Measurements from ENCODE around the gene SLC24A4.
A peak's percentile ranks its signal among the peaks of the same experiment; 100 is the strongest.

The SLC24A4 gene

DNA sequence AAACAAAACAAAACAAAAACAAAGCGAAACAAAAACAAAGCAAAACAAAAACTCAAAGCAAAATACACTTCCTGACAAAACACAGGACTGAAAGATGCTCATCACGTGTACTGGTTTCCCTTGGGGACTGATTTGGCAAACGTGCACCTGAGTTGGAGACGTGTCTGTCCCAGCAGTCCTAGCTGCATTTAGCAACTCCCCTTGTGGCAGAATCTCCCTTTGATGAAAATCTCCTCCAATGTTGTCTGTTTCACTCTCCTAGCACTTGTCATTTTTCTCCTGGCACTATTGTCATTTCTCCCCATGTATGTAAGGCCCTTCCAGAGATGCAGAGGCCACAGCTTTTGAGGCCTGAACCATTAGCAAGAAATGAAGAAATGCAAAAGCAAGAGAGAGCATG lies 6.8 kb upstream of the SLC24A4 start:
- no peak for DNase-seq (ENCODE audit: low spot score)

DNA sequence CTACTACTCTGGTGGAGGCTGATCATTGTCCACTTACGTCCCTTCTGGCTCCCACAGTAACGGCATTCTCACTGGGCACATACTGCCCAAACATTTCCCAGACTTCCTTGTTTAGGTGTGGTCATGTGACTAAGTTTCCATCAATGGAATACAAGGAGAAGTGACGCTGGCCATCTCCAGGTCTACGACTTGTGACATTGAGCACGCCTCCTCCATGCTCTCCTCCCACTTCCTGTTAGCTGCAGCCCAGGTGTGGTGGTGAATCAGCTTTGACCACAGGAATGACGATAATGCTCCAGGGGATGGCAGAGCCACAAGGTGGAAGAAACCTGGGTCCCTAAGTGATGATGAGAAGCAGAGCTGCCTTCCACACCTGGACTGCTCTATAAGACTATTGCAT lies 6.0 kb upstream of the SLC24A4 start:
- DNase-seq (ENCODE audit: low spot score), result no peak

DNA sequence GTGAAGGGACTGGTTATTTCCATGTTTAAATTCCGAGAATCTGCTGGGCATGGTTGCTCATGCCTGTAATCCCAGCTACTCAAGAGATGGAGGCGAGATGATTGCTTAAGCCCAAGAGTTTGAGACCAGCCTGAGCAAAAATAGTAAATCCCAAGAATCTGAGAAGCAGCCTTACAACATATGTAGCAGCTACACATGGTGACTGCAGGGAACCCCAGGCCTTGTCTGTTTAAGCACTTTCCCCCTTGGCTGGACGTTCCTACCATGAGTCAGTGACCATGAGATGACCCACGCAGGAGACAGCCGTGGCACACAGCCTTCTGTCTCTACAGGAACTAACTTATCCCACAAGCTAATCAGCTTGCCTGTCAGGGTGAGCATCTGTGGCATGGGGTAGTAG lies 5.5 kb upstream of the SLC24A4 start:
- DNase-seq (ENCODE audit: low spot score), result no peak

DNA sequence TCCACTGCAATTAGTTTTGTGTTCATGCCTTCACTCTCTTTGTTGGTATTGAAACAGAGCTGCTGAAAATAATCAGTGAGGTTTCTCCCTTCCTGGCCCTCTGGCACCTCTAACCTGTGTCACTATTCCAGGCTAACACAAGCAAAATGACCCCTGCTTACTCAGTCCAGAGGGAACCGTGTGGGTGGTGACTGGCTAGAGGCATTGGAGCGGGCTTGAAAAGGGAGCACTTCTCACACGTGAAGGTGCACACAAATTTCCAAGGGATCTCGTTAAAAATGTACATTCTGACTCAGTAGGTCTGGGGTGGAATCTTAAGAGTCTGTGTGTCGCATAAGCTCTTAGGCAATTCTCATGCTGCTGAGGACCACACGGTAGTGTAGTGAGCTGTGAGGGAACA lies 1.3 kb upstream of the SLC24A4 start:
- no peak for DNase-seq (ENCODE audit: low spot score)

DNA sequence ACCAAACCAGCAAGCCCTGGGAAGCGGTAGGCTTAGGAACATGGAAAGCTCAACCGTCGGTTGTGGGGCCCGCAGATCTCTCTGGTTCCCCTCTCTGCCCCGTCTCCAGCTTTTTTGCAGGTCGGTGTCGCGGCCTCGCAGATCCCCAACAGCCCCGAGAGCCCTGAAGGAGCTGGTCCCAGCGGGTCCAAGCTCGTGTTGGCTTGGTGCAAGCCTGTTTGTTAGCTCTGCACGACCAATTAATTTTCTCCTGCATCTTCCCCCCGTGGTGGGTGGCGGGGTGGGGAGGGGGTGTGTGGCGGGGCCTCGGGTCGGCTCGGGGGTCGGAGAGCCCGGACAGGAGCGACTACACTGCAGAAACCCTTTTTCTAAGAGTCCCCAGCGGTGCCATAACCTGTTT lies 449 bp upstream of the SLC24A4 start:
- DNase-seq (ENCODE audit: low spot score), result no peak

DNA sequence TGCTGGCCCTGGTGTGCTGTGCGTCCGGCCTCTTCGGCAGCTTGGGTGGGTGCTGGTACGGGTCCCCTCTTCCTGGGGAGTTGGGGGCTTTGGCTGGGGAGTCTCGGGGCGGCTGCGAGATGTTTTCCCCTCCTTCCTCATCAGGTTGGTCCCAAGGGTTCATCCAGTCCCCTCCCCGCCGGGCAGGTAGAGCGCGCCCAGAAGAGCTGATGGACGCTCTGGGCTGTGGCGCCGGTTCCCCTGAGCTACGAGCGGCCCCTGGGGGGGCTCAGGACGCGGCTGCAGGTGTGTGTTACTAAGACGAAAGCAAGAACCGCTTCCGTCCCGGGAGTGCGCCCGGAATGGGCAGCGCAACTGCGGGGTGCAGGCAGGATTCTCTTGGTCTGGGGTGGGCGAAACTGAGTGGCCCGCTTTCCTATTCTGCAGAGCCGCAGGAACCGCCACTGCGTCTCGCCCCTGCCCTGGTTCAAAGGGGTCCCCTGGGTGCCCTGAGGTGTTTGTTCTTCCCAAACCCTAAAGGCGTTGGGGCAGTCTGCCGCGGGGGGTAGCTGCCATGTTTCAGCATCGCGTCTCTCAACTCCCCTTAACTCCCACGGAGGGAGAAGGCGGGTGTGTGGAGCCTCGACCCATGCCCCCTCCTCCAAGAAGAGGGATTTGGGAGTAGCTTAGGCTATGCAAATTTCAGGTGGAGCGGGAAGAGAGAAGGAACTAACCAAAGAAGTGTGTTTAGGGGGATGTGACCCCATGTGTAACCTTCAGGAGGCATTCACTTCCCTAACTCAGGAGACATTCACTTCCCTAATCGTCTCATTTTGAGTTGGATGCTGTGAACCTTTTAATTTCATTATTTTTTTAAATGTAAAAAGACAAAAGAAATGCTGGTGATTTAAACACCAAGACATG lies 1.2 kb downstream of the SLC24A4 start:
- DNase-seq (ENCODE audit: low spot score), result no peak

DNA sequence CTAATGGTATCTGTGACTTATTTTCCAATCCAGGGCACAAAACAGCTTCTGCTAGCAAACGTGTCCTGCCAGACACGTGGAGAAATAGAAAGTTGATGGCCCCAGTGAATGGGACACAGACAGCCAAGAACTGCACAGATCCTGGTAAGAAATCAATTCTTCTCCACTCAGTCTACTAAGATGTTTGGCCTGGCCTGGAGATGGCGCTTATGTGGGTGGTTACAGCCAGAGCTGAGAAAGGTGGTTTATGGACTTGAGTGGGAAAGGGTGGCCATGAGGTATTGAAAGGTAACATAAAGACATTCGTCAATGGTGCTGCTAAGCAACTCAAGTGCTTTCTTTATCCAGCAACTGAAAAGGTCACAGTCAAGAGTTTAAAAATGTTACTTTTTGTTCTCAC lies 2.9 kb downstream of the SLC24A4 start:
- DNase-seq (ENCODE audit: low spot score), result no peak

DNA sequence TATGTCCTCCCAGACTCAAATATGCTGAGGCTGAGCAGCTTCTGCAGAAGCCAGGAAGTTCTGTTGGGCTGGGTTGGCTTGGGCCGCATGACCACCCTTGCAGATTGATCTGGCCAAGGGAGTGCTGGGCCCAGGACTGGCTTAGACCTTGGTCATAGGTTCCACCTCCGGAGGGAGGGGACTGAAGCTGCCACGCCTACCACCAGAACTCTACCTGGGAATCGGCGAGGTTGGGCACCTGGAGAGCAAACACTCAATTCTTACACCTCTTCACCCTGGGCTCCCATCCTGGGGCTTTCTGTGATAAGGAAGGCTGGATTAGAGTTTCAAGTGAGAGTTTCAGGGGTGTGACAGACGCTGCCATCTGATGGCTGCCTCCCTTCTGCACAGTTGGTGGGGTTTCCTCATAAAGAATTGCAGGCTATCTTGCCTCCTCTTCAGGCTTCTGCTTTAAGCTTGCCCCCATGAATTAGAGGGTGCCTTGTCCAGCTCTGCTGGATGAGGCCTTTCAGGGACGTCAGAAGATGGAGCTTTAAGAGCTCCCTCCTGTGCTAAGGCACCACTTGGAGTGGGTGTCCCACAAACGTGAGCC lies 5.8 kb downstream of the SLC24A4 start:
- DNase-seq (ENCODE audit: low spot score), result no peak

DNA sequence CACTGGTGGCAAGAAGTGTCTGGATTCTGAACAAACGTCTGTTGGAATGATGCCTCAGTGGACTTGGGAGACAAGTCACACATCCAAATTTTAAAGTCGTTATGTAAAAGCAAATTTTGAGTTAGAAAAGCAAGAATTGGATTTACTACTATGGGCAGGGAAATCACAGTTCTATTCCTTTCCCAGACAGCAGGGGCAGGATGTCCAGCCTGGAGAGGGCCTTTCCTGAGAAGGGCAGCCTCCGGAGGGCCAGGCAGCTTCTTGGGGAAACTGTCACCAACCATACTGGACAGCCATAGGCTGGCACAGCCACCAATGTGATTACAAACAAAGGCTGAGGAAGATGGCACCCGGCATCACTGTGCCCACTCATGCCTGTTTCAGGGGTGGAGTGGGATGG lies 11.1 kb downstream of the SLC24A4 start:
- DNase-seq (ENCODE audit: low spot score), result no peak

DNA sequence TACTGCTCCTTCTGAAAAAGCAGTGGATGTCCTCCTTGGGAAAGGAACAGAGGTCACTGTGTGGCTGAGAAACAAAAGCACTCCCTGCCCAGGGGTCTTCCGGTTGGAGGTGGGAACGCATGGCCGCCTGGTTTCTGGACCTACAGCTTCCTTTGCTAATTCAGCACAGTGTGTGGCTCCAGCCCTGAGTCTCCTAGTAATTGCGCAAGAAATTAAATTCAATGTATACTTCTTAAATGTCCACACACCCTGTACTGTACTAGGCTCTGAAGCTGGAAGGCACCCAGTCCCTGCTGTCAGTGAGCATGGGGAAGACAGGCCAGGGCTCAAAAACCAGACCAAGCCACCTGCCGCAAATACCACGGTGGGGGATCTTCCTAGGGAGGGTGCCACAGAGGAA lies 13.4 kb downstream of the SLC24A4 start:
- DNase-seq (ENCODE audit: low spot score), result no peak

DNA sequence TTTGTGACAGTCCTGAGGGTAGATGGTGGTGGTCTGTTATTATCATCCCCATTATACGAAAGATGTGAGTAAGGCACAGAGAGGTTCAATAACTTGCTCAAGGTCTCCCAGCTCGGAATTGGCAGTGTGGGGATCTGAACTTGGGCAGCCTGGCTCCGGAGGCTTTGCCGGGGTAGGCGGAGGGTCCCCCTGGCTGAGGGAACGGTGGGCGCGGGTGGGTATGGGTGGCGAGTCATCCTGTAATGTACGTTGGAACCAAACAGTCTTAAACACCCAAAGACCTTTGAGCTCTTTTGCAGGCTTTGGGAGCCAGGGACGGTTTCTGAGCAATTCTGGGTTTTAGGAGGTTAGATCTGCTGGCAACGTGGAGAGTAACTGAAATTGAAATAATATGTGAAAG lies 16.5 kb downstream of the SLC24A4 start:
- DNase-seq (ENCODE audit: low spot score), result no peak

DNA sequence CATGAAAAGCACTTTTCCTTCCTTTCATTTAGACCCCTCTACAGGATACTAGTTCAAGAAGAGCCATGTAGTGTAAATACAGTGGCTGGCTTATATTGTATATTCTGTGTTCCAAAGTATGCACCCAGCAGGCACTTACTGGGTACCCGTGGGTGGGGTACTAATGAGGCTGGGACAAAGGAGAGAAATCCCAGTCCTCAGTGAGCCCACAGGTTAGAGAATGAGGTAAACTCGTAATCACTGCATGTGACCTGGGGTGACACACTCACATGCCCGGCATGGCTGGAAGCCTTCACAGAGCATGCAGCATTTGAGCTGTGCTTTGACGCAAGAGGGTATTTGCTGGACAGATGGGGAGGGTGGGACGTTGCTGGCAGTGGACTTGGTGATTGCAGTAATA lies 17.1 kb downstream of the SLC24A4 start:
- no peak for DNase-seq (ENCODE audit: low spot score)

DNA sequence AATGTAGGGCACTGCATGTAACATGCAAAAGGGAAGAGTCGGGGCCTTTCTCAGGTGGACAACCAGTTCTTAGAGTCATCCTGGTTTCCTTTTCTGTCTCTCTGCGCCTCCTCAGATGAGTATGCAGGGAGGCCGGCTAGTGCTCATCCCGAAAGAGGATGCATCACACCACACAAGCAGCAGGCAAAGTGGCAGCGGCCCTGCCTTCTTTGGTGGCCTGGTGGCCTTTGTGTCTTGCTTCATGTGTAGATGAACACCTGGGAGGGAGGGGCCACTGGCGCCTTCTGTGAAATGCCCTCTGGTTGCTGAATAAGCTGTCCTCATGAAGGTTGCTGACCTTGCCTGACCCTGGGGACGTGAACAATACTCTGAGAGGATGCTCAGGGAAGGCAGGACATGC lies 18.0 kb downstream of the SLC24A4 start:
- no peak for DNase-seq (ENCODE audit: low spot score)

DNA sequence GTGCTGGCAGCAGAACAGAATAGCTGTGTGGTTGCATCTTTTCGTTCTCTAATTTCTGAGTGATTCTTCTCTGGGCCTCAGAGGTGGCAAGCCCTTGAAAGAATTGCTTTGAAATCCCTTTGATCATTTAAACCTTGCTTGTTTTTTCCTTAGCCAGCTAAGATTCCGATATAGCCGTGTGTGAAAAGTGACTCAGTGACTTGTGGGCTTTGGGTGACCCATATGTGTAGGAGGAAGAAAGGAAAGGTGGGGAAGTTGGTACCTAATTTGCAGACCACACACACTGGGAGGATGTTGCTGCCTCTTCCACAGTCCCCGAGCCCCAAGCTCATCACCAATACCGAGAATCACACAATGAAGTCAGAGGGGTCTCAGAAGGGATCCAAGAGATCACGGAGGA lies 18.8 kb downstream of the SLC24A4 start:
- DNase-seq (ENCODE audit: low spot score), result no peak

DNA sequence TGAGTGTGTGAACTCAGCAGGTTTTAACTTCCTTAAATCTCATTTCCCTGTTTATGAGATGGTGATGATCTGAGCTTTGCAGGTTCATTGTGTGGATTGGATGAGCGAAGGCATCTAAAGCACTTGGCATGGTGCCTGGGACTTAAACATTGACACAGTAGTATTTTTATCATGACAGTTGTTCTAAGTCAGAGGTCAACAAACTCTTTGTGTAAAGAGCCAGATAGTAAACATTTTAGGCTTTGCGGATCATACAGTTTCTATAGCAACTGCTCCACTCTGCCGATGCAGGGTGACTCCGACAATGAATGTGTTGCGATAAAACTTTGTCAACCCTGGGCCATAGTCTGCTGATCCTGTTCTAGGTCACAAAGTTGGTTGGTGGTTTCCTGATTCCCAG lies 25.2 kb downstream of the SLC24A4 start:
- DNase-seq (ENCODE audit: low spot score), result no peak

DNA sequence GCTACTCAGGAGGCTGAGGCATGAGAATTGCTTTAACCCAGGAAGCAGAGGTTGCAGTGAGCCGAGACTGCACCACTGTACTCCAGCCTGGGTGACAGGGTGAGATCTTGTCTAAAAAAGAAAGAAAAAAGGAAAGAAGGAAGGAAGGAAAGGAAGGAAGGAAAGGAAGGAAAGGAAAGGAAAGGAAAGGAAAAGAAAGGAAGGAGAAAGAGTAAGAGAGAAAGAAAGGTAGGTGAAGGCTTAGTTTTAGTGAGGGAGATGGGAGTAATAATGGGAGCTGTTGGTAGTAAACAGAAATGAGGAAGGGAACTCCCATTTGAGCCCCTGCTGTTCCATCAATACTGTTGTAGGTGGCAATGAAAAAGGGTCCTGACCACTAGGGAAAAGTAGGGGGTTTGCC lies 28.8 kb downstream of the SLC24A4 start:
- no peak for DNase-seq (ENCODE audit: low spot score)

DNA sequence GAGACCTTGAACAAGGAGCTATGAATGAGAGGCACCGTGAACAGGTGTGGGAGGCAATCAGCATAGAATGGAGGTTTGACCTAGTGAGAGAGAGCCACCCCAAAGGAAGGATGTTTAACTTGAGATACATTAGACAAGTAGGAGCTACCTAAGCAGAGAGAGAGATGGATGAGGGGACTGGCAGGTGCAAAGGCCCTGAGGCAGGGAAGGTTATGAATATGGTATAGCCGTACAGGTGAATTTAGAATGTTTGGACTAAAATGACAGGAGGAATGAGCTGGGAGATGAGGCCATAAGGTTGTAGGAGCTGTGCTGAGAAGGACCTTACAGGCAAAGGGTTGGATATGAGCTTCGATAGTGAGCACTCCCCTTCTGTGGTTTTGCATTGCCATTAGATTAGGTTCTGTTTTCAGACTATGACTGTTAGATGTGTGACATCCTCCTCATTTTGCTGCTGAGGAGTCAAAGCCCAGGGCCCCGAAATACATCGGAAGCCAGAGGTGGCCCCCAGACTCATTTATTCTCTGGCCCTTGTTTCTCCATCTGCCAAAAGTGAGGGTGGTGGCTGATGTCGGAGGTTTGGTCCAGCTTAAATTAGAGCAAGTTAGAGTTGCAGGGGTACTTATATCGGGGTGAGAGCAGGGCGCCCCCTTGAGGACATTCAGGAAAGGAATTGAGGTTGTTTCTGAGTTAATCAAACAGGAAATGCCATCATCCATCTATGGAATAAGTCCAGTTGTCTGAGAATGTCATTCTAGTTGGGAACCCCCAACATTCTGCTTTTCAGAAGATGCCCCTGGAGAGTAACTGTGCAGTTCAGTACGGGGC lies 29.4 kb downstream of the SLC24A4 start:
- no peak for DNase-seq (ENCODE audit: low spot score)

DNA sequence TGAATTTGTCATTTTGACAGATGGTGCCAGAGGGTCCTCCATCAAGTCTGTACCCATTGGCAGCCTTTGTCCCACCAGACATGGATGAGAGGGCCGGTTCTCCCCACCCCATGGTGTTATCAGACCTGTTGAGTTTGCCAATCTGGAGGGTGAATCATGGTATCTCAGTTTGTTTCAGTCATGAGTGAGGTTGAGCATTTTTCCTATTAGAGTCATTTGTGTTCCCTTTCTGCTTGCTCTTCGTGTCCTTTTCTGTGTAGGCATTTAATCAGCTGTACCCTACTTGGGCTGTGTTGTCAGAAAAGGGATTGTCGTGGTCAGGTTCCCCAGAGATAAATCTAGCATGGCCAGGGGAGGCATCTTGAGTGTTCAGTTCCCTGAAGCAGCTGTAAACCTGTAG lies 30.5 kb downstream of the SLC24A4 start:
- no peak for DNase-seq (ENCODE audit: low spot score)

DNA sequence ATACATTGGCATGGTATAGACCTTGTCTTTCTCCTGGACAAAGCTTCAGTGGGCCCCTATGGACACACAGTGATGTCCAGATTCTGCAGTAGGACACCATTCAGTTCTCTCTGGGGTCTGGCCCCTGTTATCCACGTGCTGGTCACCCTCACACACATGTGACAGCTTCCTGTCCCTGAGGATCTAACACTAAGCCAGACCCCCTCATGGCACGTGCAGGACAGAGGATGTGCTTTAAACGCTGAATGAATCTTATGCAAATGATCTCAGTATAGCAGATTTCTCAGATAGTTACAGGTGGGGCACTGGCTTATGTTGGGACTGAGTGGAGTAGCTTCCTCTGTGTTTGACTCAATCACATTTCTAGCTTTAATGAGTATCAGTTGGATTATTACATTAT lies 33.7 kb downstream of the SLC24A4 start:
- no peak for DNase-seq (ENCODE audit: low spot score)

DNA sequence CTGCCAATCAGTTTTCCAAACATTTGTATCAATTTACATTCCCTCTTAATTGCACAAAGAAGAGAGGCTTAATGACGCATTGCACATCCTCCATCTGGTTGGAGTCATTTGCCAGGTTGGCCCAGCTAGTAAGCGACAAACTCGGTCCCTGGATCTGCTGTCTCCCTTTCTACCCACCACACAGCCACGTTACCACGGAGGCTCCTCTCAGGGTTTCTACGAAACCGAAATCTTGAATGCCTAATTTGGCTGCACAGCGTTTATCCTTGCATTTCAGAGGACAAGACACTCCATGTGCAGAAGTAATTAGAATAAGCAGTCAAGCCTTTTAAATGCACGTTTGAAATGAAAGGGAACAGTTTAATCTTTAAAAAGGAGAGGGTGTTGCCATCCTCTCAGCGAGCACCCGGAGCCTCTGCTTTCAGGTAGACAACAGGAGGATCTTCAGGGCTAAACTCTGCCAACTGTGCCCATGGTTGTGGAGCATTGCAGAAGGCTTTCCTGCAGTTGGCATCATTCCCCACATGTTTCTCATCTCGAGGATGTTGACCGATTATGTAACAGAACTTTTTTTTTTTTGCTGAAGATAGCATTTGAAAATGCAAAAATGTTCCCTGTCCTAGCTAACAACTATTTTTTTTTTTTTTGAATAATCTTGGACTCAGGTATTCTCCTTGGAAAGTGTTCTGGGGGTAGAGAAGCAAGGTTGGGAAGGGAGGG lies 37.8 kb downstream of the SLC24A4 start:
- no peak for DNase-seq (ENCODE audit: low spot score)

DNA sequence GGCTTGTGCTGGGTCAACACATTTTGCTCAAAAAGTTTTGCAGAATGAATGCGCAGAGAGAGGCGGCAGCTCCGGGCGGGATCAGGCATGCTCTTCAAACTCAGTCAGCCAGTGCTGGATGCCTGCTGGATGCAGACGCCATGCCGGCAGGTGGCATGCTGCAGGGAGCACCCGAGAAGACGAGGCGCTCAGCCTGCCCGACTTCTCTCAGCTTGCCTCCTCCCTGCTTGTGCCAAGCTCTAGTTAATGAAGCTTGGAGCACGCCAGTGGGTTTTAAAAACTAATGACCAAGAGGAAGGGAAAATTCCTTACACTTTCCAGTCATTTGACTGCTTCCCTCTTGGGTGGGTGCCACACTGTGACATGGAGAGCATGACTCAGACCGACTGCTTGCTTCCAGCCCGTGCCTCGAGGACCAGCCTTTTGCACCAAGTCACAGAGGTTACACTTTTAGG lies 39.8 kb downstream of the SLC24A4 start:
- DNase-seq (ENCODE audit: low spot score), result peak; percentile 40

DNA sequence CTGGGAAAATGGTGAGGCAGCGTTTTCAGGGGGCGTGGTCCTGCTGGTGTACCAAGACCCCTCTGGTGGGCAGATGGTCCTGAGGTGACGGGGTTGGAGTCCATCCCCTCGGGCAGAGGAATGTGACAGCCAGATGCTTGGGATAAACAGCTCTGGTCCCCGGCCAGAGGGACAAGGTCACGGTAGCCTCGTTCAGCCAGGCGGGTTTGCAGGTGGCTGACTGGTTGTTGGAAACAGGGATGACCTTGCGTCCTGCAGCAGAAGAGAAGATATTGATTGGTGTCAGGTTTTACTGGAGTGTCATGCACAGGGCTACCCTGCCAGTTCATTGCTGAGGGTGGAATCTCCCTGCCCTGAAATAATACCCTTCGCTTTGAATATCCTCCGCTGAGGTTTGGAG lies 43.3 kb downstream of the SLC24A4 start:
- no peak for DNase-seq (ENCODE audit: low spot score)

All from hepatic stellate cell (primary cell).